GM23338 (cell line): ENCODE data around the gene EDN2. TPM values are rescaled to one million over a fixed set of nuclear protein-coding genes. Genes with fewer than 3 reads are reported as not detected.

Source experiments
- ATAC-seq: fragments of 200-7000 bp; cut with Tn5 transposase; 3 replicates; pipeline ENCODE4 v1.9.1; 2020
- DNase-seq: peaks from one replicate; pipeline ENCODE4 v3.0.0-alpha.2; 2015; ENCODE audit warnings: low spot score
- H2AFZ ChIP-seq: fragments of 200-600 bp; sonication (generic); 2 replicates; pipeline ENCODE4 v1.8.0; 2016; ENCODE audit warnings: antibody characterized with exemption, mild to moderate bottlenecking, moderate library complexity
- H3F3A ChIP-seq: fragments of 200-600 bp; sonication (generic); replicated peaks from 2 replicates; pipeline ENCODE4 v1.8.0; 2017; ENCODE audit warnings: antibody characterized with exemption, mixed run types, low read depth
- H3K27ac ChIP-seq: fragments of 200-600 bp; sonication (generic); 2 replicates; pipeline ENCODE4 v1.6.1; 2016; ENCODE audit warnings: low read depth
- H3K27me3 ChIP-seq: fragments of 200-600 bp; sonication (generic); 2 replicates; pipeline ENCODE4 v1.8.0; 2016; ENCODE audit warnings: mild to moderate bottlenecking, mixed run types, moderate library complexity; ENCODE audit not compliant: insufficient read depth
- H3K36me3 ChIP-seq: fragments of 200-600 bp; sonication (generic); 2 replicates; pipeline ENCODE4 v1.8.0; 2016; ENCODE audit warnings: mild to moderate bottlenecking; ENCODE audit not compliant: insufficient read depth
- H3K4me1 ChIP-seq: fragments of 200-600 bp; sonication (generic); 2 replicates; pipeline ENCODE4 v1.8.0; 2016; ENCODE audit warnings: mild to moderate bottlenecking, moderate library complexity; ENCODE audit not compliant: insufficient read depth
- H3K4me2 ChIP-seq: fragments of 200-600 bp; sonication (generic); 2 replicates; pipeline ENCODE4 v1.7.1; 2017; ENCODE audit warnings: mixed run types
- H3K4me3 ChIP-seq: fragments of 200-600 bp; sonication (generic); 2 replicates; pipeline ENCODE4 v1.6.1; 2016; ENCODE audit warnings: mixed run types
- H3K79me2 ChIP-seq: fragments of 200-600 bp; sonication (generic); replicated peaks from 2 replicates; pipeline ENCODE4 v1.8.0; 2017; ENCODE audit warnings: mild to moderate bottlenecking; ENCODE audit not compliant: insufficient read depth
- H3K9me2 ChIP-seq: fragments of 200-600 bp; sonication (generic); 2 replicates; pipeline ENCODE4 v1.8.0; 2017; ENCODE audit not compliant: insufficient read depth
- H4K20me1 ChIP-seq: fragments of 200-600 bp; sonication (generic); replicated peaks from 2 replicates; pipeline ENCODE4 v1.8.0; 2017; ENCODE audit warnings: mild to moderate bottlenecking; ENCODE audit not compliant: insufficient read depth
- H3K27ac Mint-ChIP-seq: 2 replicates; pipeline ENCODE4 v1.8.0; 2020; ENCODE audit warnings: inconsistent platforms, mild to moderate bottlenecking, moderate library complexity, mixed read lengths
- H3K27me3 Mint-ChIP-seq: 3 replicates; pipeline ENCODE4 v1.8.0; 2022; ENCODE audit warnings: low read depth, mild to moderate bottlenecking, moderate library complexity, mixed read lengths, inconsistent platforms; ENCODE audit not compliant: insufficient read depth, poor library complexity
- H3K36me3 Mint-ChIP-seq: 3 replicates; pipeline ENCODE4 v1.8.0; 2021; ENCODE audit warnings: low read depth, mild to moderate bottlenecking, inconsistent platforms, moderate library complexity, mixed read lengths
- H3K4me1 Mint-ChIP-seq: 3 replicates; pipeline ENCODE4 v1.8.0; 2020; ENCODE audit warnings: mild to moderate bottlenecking, inconsistent platforms, mixed read lengths
- H3K4me3 Mint-ChIP-seq: 3 replicates; pipeline ENCODE4 v1.8.0; 2021; ENCODE audit warnings: moderate library complexity, mild to moderate bottlenecking, inconsistent platforms, mixed read lengths
- H3K9me3 Mint-ChIP-seq: 3 replicates; pipeline ENCODE4 v1.8.0; 2020; ENCODE audit warnings: moderate library complexity, mild to moderate bottlenecking, inconsistent platforms, mixed read lengths
- CREB1 ChIP-seq: fragments of 250-450 bp; sonication (Bioruptor Pico); IDR thresholded peaks from 2 replicates; pipeline ENCODE4 v1.5.0; 2020; ENCODE audit warnings: low read depth, mild to moderate bottlenecking, moderate library complexity
- CTCF ChIP-seq, 2 experiments: fragments of 200-600 bp in 1 of 2; sonication (generic) in 1 of 2; conservative IDR thresholded peaks; 2 replicates each; pipeline versions ENCODE4 v1.5.1 to v1.6.1; 2016 to 2017; ENCODE audit warnings: antibody characterized with exemption in 2 of 2, low read depth in 2 of 2, mild to moderate bottlenecking in 2 of 2, moderate library complexity in 1 of 2
- EZH2 ChIP-seq: fragments of 200-600 bp; sonication (generic); IDR thresholded peaks from one replicate; pipeline ENCODE4 v1.8.0; 2017; ENCODE audit warnings: antibody characterized with exemption, mild to moderate bottlenecking, low read depth; ENCODE audit not compliant: unreplicated experiment
- EZH2phosphoT487 ChIP-seq: fragments of 200-600 bp; sonication (generic); IDR thresholded peaks from one replicate; pipeline ENCODE4 v1.8.1; 2018; ENCODE audit warnings: antibody characterized with exemption; ENCODE audit not compliant: unreplicated experiment
- JUNB ChIP-seq: IDR thresholded peaks from one replicate; pipeline ENCODE4 v1.6.1; 2016; ENCODE audit warnings: antibody characterized with exemption; ENCODE audit not compliant: unreplicated experiment
- NANOG ChIP-seq: IDR thresholded peaks from 2 replicates; pipeline ENCODE4 v1.6.1; 2016; ENCODE audit warnings: antibody characterized with exemption, borderline replicate concordance
- POLR2AphosphoS5 ChIP-seq: IDR thresholded peaks from 2 replicates; pipeline ENCODE4 v1.6.1; 2016; ENCODE audit warnings: antibody characterized with exemption, low read depth
- REST ChIP-seq: IDR thresholded peaks from one replicate; pipeline ENCODE4 v1.6.1; 2018; ENCODE audit warnings: antibody characterized with exemption; ENCODE audit not compliant: unreplicated experiment
- STAT1 ChIP-seq: IDR thresholded peaks from one replicate; pipeline ENCODE4 v1.6.1; 2016; ENCODE audit warnings: antibody characterized with exemption; ENCODE audit not compliant: unreplicated experiment
- ZNF114 ChIP-seq: fragments of 250-450 bp; sonication (Bioruptor Pico); IDR thresholded peaks from 2 replicates; pipeline ENCODE4 v1.5.0; 2020; ENCODE audit warnings: mild to moderate bottlenecking, moderate library complexity
- ZNF331 ChIP-seq: fragments of 250-450 bp; sonication (Bioruptor Pico); IDR thresholded peaks from 2 replicates; pipeline ENCODE4 v1.5.0; 2020; ENCODE audit warnings: low read depth, mild to moderate bottlenecking, moderate library complexity
- ZNF462 ChIP-seq: fragments of 250-450 bp; sonication (Bioruptor Pico); IDR thresholded peaks from 2 replicates; pipeline ENCODE4 v1.5.0; 2020; ENCODE audit warnings: mild to moderate bottlenecking, moderate library complexity
- polyA plus RNA-seq: library from polyadenylated mRNA; unstranded; fragments of >200 nt; fragmentation: Nextera tagmentation; extraction: Ambion mirVana; gene quantifications from 2 replicates; pipeline ENCODE4 v1.2.1, GENCODE V29; 2016
- total RNA-seq: library from RNA; depleted of rRNA; stranded (reverse); fragments of >200 nt; shearing (Covaris generic); gene quantifications from 2 replicates; pipeline ENCODE4 v1.2.3, GENCODE V29; 2014
- TF ChIP-seq, protein P1 (sequence below): IDR thresholded peaks from 2 replicates; pipeline ENCODE4 v1.6.1; 2016; ENCODE audit warnings: antibody characterized with exemption

EDN2 gene
- total and polyA plus RNA-seq, 2 experiments from 2014 or later, result not detected

- Histone ChIP-seq H3K79me2 (no peaks in the 10 kb centered on the region), H4K20me1 (no peaks in the 10 kb centered on the region), H2AFZ (no peak overlapping the region), H3K9me2 (no peaks in the 10 kb centered on the region), H3K4me1 (no peaks in the 10 kb centered on the region), H3F3A (no peaks in the 10 kb centered on the region), H3K27me3 (no peaks in the 10 kb centered on the region), H3K4me2 (no peak overlapping the region), H3K27ac (no peak overlapping the region), H3K4me3 (no peak overlapping the region), H3K36me3 (no peaks in the 10 kb centered on the region)
- ATAC-seq (no peak), DNase-seq (no peak)
- no peaks in the 10 kb centered on the region for H3K4me1 Mint-ChIP-seq
- H3K36me3 Mint-ChIP-seq, result no peaks in the 10 kb centered on the region
- peaks cover 1% of the 10 kb centered on the region for H3K27me3 Mint-ChIP-seq
- TF ChIP-seq CTCF (conservative IDR thresholded peaks at IDR 0.05; ENCODE audit: low read depth in 2 of 2) (no peak), POLR2AphosphoS5 (no peak), CREB1 (CRISPR knock-in tag) (no peak), ZNF114 (no peak), ZNF462 (no peak), EZH2phosphoT487 (no peak), STAT1 (no peak), REST (no peak), NANOG (no peak), ZNF331 (CRISPR knock-in tag) (no peak), EZH2 (no peak), JUNB (no peak)
- TF ChIP-seq, protein P1, sequence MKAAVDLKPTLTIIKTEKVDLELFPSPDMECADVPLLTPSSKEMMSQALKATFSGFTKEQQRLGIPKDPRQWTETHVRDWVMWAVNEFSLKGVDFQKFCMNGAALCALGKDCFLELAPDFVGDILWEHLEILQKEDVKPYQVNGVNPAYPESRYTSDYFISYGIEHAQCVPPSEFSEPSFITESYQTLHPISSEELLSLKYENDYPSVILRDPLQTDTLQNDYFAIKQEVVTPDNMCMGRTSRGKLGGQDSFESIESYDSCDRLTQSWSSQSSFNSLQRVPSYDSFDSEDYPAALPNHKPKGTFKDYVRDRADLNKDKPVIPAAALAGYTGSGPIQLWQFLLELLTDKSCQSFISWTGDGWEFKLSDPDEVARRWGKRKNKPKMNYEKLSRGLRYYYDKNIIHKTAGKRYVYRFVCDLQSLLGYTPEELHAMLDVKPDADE, result no peak
- no peak overlapping the region for H3K4me3 Mint-ChIP-seq
- peaks cover 3% of the 10 kb centered on the region; the same call in 2 of the 3 replicates for H3K9me3 Mint-ChIP-seq
- no peak overlapping the region for H3K27ac Mint-ChIP-seq
These were observed 18.3 kb downstream of the EDN2 start for GRCh38 chr1:41466146-41466545.
